Neuron (in vitro differentiated cells): Measurements from ENCODE around the gene TAF7L.
"Not testable (repeated sequence)": the region's sequence is repeated elsewhere in the genome, so short reads cannot be mapped to it uniquely, and the experiment has no call there.

Source experiments
- H2AFZ ChIP-seq: one replicate; pipeline ENCODE4 v1.6.1; 2013; ENCODE audit warnings: low read depth, mild to moderate bottlenecking, inconsistent platforms, low read length, moderate library complexity
- H3K27me3 ChIP-seq: one replicate; pipeline ENCODE4 v1.6.1; 2013; ENCODE audit warnings: low read length; ENCODE audit not compliant: insufficient read depth
- H3K36me3 ChIP-seq: one replicate; pipeline ENCODE4 v1.6.1; 2013; ENCODE audit warnings: low read length; ENCODE audit not compliant: insufficient read depth
- H3K4me1 ChIP-seq: one replicate; pipeline ENCODE4 v1.6.1; 2013; ENCODE audit warnings: low read length; ENCODE audit not compliant: insufficient read depth
- H3K4me3 ChIP-seq: 2 replicates; pipeline ENCODE4 v1.5.1; 2013; ENCODE audit warnings: mild to moderate bottlenecking, low read length, moderate library complexity
- H3K9me3 ChIP-seq: one replicate; pipeline ENCODE4 v1.6.1; 2013; ENCODE audit warnings: low read length

The TAF7L gene

GRCh38 chrX:101290957-101291603, at the start of gene TAF7L:
TAF7L (minus strand) TSS chrX:101291334; CDS start chrX:101287543, 3,791 bp downstream.
- Histone ChIP-seq H3K36me3 (no peaks in the 10 kb centered on the region), H3K4me1 (no peaks in the 10 kb centered on the region), H2AFZ (no peak within 1 kb of the TSS), H3K9me3 (no peaks in the 10 kb centered on the region), H3K27me3 (no peaks in the 10 kb centered on the region), H3K4me3 (no peak within 1 kb of the TSS)

- H3K9me3 ChIP-seq, result no peaks in the 10 kb centered on the region
- H3K4me3 ChIP-seq, result no peak overlapping the region
- H2AFZ ChIP-seq, result no peak overlapping the region
- no peaks in the 10 kb centered on the region for H3K4me1 ChIP-seq
- no peaks in the 10 kb centered on the region for H3K27me3 ChIP-seq
- H3K36me3 ChIP-seq, result no peaks in the 10 kb centered on the region
Observed at GRCh38 chrX:101337776-101338271, 46.7 kb upstream of the TAF7L start.

GRCh38 chrX:101334310-101334709, 43.2 kb upstream of the TAF7L start:
- H3K36me3 ChIP-seq, H3K27me3 ChIP-seq, H3K4me3 ChIP-seq, H3K4me1 ChIP-seq, H2AFZ ChIP-seq, H3K9me3 ChIP-seq: not testable (repeated sequence)

- H2AFZ ChIP-seq, H3K4me3 ChIP-seq, H3K36me3 ChIP-seq, H3K4me1 ChIP-seq, H3K9me3 ChIP-seq, H3K27me3 ChIP-seq: not testable (repeated sequence)
Observed at GRCh38 chrX:101326600-101326999, 35.5 kb upstream of the TAF7L start.

GRCh38 chrX:101303790-101304189, 12.7 kb upstream of the TAF7L start:
- no peaks in the 10 kb centered on the region for H3K4me1 ChIP-seq
- no peaks in the 10 kb centered on the region for H3K36me3 ChIP-seq
- H3K9me3 ChIP-seq, result no peaks in the 10 kb centered on the region
- H2AFZ ChIP-seq, result no peak overlapping the region
- no peaks in the 10 kb centered on the region for H3K27me3 ChIP-seq
- no peak overlapping the region for H3K4me3 ChIP-seq

- H3K36me3 ChIP-seq, H3K4me3 ChIP-seq, H3K4me1 ChIP-seq, H2AFZ ChIP-seq, H3K9me3 ChIP-seq, H3K27me3 ChIP-seq: not testable (repeated sequence)
Observed at GRCh38 chrX:101295603-101296002, 4.5 kb upstream of the TAF7L start.

DNA sequence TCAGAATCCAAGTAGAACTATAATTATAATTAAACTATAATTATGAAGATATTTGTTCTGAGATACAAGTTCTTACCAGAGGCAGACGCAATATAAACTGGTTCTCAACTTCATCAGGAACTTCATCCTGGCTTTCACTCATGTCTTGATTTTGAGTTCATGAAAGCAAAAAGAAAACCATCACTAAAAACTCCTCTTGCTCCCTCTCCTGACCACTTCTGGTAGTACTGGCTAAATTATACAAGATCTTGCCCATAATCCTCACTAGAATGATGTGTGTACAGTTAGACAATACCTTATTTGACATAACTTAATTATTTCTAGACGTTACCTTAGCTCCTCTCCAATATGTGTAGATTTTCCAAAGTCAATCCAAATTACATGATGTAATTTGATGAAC, 3.7 kb downstream of the TAF7L start:
- Histone ChIP-seq H3K27me3 (no peaks in the 10 kb centered on the region), H3K4me1 (no peaks in the 10 kb centered on the region), H2AFZ (no peak overlapping the region), H3K36me3 (no peaks in the 10 kb centered on the region), H3K4me3 (no peak overlapping the region), H3K9me3 (no peaks in the 10 kb centered on the region)

GRCh38 chrX:101276238-101276637, 14.9 kb downstream of the TAF7L start:
- Histone ChIP-seq H3K9me3 (no peaks in the 10 kb centered on the region), H3K4me3 (no peak overlapping the region), H2AFZ (no peak overlapping the region), H3K27me3 (no peaks in the 10 kb centered on the region), H3K36me3 (no peaks in the 10 kb centered on the region), H3K4me1 (no peaks in the 10 kb centered on the region)

DNA sequence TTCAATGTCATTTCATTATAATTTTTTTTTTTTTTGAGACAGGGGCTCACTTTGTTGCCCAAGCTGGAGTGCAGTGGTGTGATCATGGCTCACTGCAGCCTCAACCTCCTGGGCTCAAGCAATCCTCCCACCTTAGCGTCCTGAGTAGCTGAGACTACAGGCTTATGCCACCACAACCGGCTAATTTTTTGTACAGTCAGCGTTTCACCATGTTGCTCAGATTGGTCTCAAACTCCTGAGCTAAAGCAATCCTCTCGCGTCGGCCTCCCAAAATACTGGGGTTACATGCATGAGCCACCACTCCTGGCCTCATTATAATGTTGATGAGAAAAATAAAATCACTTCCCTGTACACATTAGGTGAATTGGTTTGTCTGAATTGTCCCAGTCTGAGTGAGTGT, 16.9 kb downstream of the TAF7L start:
- H3K36me3 ChIP-seq, result no peaks in the 10 kb centered on the region
- no peaks in the 10 kb centered on the region for H3K4me1 ChIP-seq
- H2AFZ ChIP-seq, result no peak overlapping the region
- no peaks in the 10 kb centered on the region for H3K27me3 ChIP-seq
- no peak overlapping the region for H3K4me3 ChIP-seq
- no peaks in the 10 kb centered on the region for H3K9me3 ChIP-seq

DNA sequence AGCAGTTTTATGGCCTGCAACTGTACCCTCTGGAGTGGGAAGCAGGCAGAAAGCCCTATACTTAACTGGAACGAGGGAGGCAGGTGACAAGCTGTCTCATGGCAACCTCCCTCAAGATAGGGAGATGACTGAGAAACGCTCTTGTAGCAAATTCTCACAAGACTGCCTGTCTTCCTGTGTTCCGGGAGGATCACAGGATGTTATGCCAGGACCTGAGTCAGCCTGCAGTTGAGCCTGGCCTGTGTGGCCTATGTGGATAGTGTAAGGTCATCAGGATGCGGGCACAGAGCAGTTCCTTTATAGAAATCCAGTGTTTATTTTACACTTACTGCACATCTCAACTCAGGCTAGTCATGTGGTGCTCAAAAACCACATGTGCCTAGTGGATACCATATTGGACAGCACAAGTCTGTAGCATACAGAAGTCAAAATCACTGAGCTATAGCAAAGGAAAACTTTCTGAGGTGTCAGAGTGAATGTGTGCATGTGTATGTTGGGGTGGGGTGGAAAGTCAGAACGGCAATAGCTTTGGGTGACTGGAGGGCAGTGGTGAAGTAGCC, 25.2 kb downstream of the TAF7L start:
- H3K9me3 ChIP-seq, result no peaks in the 10 kb centered on the region
- H3K36me3 ChIP-seq, result no peaks in the 10 kb centered on the region
- H3K4me3 ChIP-seq, result no peak overlapping the region
- no peak overlapping the region for H2AFZ ChIP-seq
- no peaks in the 10 kb centered on the region for H3K4me1 ChIP-seq
- no peaks in the 10 kb centered on the region for H3K27me3 ChIP-seq

DNA sequence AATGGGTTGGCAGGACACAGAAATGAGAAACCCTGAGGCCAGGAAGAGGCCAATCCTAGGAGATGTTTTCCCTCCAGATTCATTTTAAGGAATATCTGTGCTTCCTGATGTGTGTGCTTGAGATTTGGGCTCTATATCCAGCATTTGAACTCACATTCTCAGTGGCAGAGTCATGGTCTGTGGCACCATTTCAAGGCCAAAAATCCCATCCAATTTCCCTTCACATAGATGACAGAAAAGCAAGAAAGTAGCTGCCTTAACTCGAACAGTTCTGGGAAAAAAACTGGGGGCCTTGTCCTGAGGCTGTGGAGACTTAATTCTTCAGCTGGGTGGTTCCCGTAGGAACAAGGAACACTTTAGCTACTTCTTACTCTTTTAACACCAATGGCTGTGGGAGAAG, 27.4 kb downstream of the TAF7L start:
- H3K4me3 ChIP-seq, result no peak overlapping the region
- H2AFZ ChIP-seq, result no peak overlapping the region
- no peaks in the 10 kb centered on the region for H3K36me3 ChIP-seq
- no peaks in the 10 kb centered on the region for H3K9me3 ChIP-seq
- no peaks in the 10 kb centered on the region for H3K4me1 ChIP-seq
- no peaks in the 10 kb centered on the region for H3K27me3 ChIP-seq

DNA sequence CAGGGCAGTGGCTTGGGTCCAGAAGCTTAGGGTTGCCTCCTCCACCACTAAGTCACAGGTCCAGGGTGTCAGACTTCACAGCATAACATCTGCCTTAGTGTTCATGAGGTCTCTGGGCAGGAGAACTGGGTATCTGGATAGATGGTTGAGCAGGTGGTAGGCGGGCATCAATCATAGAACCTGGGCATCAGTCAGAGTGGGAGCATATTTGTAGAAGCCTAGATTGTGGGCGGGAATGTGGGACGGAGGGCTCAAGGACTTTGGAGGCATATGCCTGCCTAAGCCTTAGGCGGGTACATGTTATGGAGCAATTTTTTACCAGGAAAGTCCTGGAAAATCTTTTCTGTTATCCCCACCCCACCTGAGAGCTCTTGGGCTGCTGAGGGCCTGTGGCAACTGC, 28.5 kb downstream of the TAF7L start:
- Histone ChIP-seq H3K9me3 (no peaks in the 10 kb centered on the region), H3K4me1 (no peaks in the 10 kb centered on the region), H3K36me3 (no peaks in the 10 kb centered on the region), H3K27me3 (no peaks in the 10 kb centered on the region), H3K4me3 (no peak overlapping the region), H2AFZ (no peak overlapping the region)

GRCh38 chrX:101260435-101260834, 30.7 kb downstream of the TAF7L start:
- no peaks in the 10 kb centered on the region for H3K27me3 ChIP-seq
- no peaks in the 10 kb centered on the region for H3K36me3 ChIP-seq
- no peaks in the 10 kb centered on the region for H3K9me3 ChIP-seq
- H3K4me1 ChIP-seq, result no peaks in the 10 kb centered on the region
- no peak overlapping the region for H3K4me3 ChIP-seq
- no peak overlapping the region for H2AFZ ChIP-seq

- no peaks in the 10 kb centered on the region for H3K36me3 ChIP-seq
- H3K4me1 ChIP-seq, result no peaks in the 10 kb centered on the region
- no peaks in the 10 kb centered on the region for H3K27me3 ChIP-seq
- H3K9me3 ChIP-seq, result no peaks in the 10 kb centered on the region
- no peak overlapping the region for H2AFZ ChIP-seq
- no peak overlapping the region for H3K4me3 ChIP-seq
Observed at GRCh38 chrX:101258259-101258581, 32.9 kb downstream of the TAF7L start.
